HepG2 (cell line): ENCODE measurements around the gene CBFA2T2. TPM values are rescaled to one million over a fixed set of nuclear protein-coding genes. Genes with fewer than 3 reads are reported as not detected.

Experiments used
- CCDC6 ChIP-seq: sonication (generic); formaldehyde crosslinking; IDR thresholded peaks from 2 replicates; pipeline ENCODE4 v1.8.1; 2022; ENCODE audit warnings: mild to moderate bottlenecking, missing genetic modification reagents, moderate library complexity
- GABPB1 ChIP-seq: IDR thresholded peaks from 2 replicates; pipeline ENCODE4 v1.6.1; 2016; ENCODE audit warnings: mild to moderate bottlenecking, missing genetic modification reagents, moderate library complexity, missing compliant biosample characterization
- NFKB2 ChIP-seq: sonication (generic); formaldehyde crosslinking; IDR thresholded peaks from 2 replicates; pipeline ENCODE4 v1.4.0; 2020; ENCODE audit warnings: missing genetic modification reagents, borderline replicate concordance
- NR1H2 ChIP-seq: sonication (generic); formaldehyde crosslinking; IDR thresholded peaks from 2 replicates; pipeline ENCODE4 v1.8.1; 2022; ENCODE audit warnings: low read depth, missing genetic modification reagents, borderline replicate concordance
- NR2F1 ChIP-seq, 2 experiments: fragments of 450-650 bp in 1 of 2; formaldehyde crosslinking in 1 of 2; IDR thresholded peaks; 2 replicates each; pipeline versions ENCODE4 v1.5.0 to v1.6.1; 2016 to 2020; ENCODE audit warnings: mild to moderate bottlenecking in 1 of 2, missing compliant biosample characterization in 1 of 2, missing genetic modification reagents in 1 of 2, moderate library complexity in 1 of 2
- NR3C1 ChIP-seq: sonication (generic); formaldehyde crosslinking; IDR thresholded peaks from 2 replicates; pipeline ENCODE4 v1.4.0; 2020; ENCODE audit warnings: missing genetic modification reagents
- PITX1 ChIP-seq: sonication (generic); formaldehyde crosslinking; IDR thresholded peaks from 2 replicates; pipeline ENCODE4 v1.5.1; 2020; ENCODE audit warnings: mild to moderate bottlenecking, missing genetic modification reagents
- RFX3 ChIP-seq: IDR thresholded peaks from 2 replicates; pipeline ENCODE4 v1.6.1; 2016; ENCODE audit warnings: missing biosample characterization, missing genetic modification reagents
- RORA ChIP-seq: sonication (generic); formaldehyde crosslinking; IDR thresholded peaks from 2 replicates; pipeline ENCODE4 v1.5.0; 2020; ENCODE audit warnings: mild to moderate bottlenecking, missing genetic modification reagents, moderate library complexity
- SOX13 ChIP-seq, 3 experiments: fragments of 450-650 bp in 1 of 3; sonication (generic) in 1 of 3; formaldehyde crosslinking in 1 of 3; IDR thresholded peaks in 2 of 3; conservative IDR thresholded peaks in 1 of 3; 2 replicates each; pipeline versions ENCODE4 v1.5.0 to v1.6.1; 2016 to 2020; ENCODE audit warnings: antibody characterized with exemption in 1 of 3, mild to moderate bottlenecking in 1 of 3, missing compliant biosample characterization in 1 of 3, missing genetic modification reagents in 1 of 3, moderate library complexity in 1 of 3
- SP2 ChIP-seq: sonication (generic); formaldehyde crosslinking; IDR thresholded peaks from 2 replicates; pipeline ENCODE4 v1.5.1; 2020; ENCODE audit warnings: mild to moderate bottlenecking, missing genetic modification reagents
- SSRP1 ChIP-seq: IDR thresholded peaks from 2 replicates; pipeline ENCODE4 v1.6.1; 2016; ENCODE audit warnings: control low read depth
- SUZ12 ChIP-seq: fragments of 150-350 bp; IDR thresholded peaks from 2 replicates; pipeline ENCODE4 v1.6.1; 2014; ENCODE audit warnings: low read depth, low read length
- SYNCRIP ChIP-seq: fragments of 200-400 bp; formaldehyde crosslinking; IDR thresholded peaks from 2 replicates; pipeline ENCODE4 v1.6.1; 2018; ENCODE audit warnings: mild to moderate bottlenecking, low read depth, low read length; ENCODE audit not compliant: insufficient read depth
- ZNF121 ChIP-seq: sonication (generic); formaldehyde crosslinking; IDR thresholded peaks from 2 replicates; pipeline ENCODE4 v1.5.0; 2020; ENCODE audit warnings: mild to moderate bottlenecking, missing genetic modification reagents
- ZNF260 ChIP-seq: sonication (generic); formaldehyde crosslinking; IDR thresholded peaks from 2 replicates; pipeline ENCODE4 v1.4.0; 2020; ENCODE audit warnings: missing genetic modification reagents, low read depth, mild to moderate bottlenecking, borderline replicate concordance
- ZNF276 ChIP-seq: sonication (generic); formaldehyde crosslinking; IDR thresholded peaks from 2 replicates; pipeline ENCODE4 v1.4.0; 2020; ENCODE audit warnings: mild to moderate bottlenecking, low read depth, missing genetic modification reagents
- ZNF280D ChIP-seq: sonication (generic); formaldehyde crosslinking; IDR thresholded peaks from 2 replicates; pipeline ENCODE4 v1.5.1; 2020; ENCODE audit warnings: mild to moderate bottlenecking, missing genetic modification reagents
- ZNF3 ChIP-seq: IDR thresholded peaks from 2 replicates; pipeline ENCODE4 v1.7.0; 2017; ENCODE audit warnings: inconsistent platforms
- ZNF605 ChIP-seq: sonication (generic); formaldehyde crosslinking; IDR thresholded peaks from 2 replicates; pipeline ENCODE4 v1.8.0; 2022; ENCODE audit warnings: mild to moderate bottlenecking, missing genetic modification reagents
- polyA plus RNA-seq, 8 experiments: library from polyadenylated mRNA; depleted of rRNA in 3 of 8; stranded (reverse) in 7 of 8; unstranded in 1 of 8; fragments of >200 nt; fragmentation: Illumina TruSeq in 4 of 8; extraction: Trizol in 4 of 8; gene quantifications; 2 replicates each; pipeline versions ENCODE4 v1.2.1 to v1.2.3, GENCODE V29; 2011 to 2016; ENCODE audit warnings: low read depth in 4 of 8, missing spikeins in 1 of 8, mixed read lengths in 1 of 8; ENCODE audit not compliant: insufficient read depth in 1 of 8
- total RNA-seq, 5 experiments: library from RNA; depleted of rRNA; stranded (reverse); fragments of >200 nt; fragmentation: Illumina TruSeq; extraction: Trizol; gene quantifications; 2 replicates each; pipeline ENCODE4 v1.2.3, GENCODE V29; 2016; ENCODE audit warnings: low read depth in 1 of 5
- TF ChIP-seq, protein P1 (sequence below): sonication (generic); formaldehyde crosslinking; conservative IDR thresholded peaks from 2 replicates; pipeline ENCODE4 v1.4.0; 2020; ENCODE audit warnings: missing genetic modification reagents
- TF ChIP-seq, protein P2 (sequence below): sonication (generic); formaldehyde crosslinking; IDR thresholded peaks from 2 replicates; pipeline ENCODE4 v1.8.0; 2022; ENCODE audit warnings: mild to moderate bottlenecking, missing genetic modification reagents, moderate library complexity
- TF ChIP-seq, protein P3 (sequence below): sonication (generic); formaldehyde crosslinking; IDR thresholded peaks from 2 replicates; pipeline ENCODE4 v1.8.1; 2023; ENCODE audit warnings: missing genetic modification reagents, mild to moderate bottlenecking, borderline replicate concordance

CBFA2T2 gene
- total and polyA plus RNA-seq, 2 of the 13 experiments (the other 11 are each of a cell fraction or from before 2014, with no cell fraction given): 6.3 to 21.2 TPM

DNA sequence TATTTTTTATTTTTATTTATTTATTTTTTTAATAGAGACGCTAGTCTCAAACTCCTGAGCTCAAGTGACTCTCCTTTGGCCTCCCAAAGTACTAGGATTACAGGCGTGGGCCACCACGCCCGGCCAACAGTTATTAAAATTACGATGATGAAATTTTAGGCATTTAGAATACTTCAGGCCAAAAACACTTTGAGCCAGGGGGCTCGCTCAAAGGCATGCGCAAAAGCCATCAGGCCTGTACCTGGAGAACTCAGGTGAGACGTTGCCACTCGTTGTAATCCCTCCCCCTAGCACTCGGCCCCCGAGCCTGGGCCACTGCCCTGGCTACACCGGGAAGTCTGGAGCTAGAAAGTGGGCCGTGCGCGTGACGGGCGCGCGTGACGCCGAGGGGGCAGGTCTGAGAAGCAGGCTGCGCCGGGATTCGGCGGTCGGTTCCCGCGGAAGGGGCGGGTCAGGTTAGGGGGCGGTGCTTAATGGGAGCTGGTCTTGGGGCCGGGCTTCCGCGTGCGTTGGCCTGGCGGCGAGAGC, 337 bp upstream of the CBFA2T2 start (continued):
- TF ChIP-seq, protein P1, sequence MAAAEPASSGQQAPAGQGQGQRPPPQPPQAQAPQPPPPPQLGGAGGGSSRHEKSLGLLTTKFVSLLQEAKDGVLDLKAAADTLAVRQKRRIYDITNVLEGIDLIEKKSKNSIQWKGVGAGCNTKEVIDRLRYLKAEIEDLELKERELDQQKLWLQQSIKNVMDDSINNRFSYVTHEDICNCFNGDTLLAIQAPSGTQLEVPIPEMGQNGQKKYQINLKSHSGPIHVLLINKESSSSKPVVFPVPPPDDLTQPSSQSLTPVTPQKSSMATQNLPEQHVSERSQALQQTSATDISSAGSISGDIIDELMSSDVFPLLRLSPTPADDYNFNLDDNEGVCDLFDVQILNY (CRISPR knock-in tag): peak; percentile 78
- TF ChIP-seq NFKB2 (CRISPR knock-in tag) (peak; percentile 86; the same call in 1 of the 2 replicates), SP2 (CRISPR knock-in tag) (peak; percentile 70), NR2F1 (CRISPR knock-in tag; IDR thresholded peaks at IDR 0.05) (no peak), NR3C1 (CRISPR knock-in tag) (no peak), ZNF260 (CRISPR knock-in tag) (no peak), ZNF276 (CRISPR knock-in tag) (peak; percentile 95; the same call in 1 of the 2 replicates), NR1H2 (CRISPR knock-in tag) (no peak), ZNF3 (no peak), ZNF280D (no peak), SOX13 (IDR thresholded peaks at IDR 0.05) (no peak; the same call in 1 of the 2 replicates), SOX13 (CRISPR knock-in tag; conservative IDR thresholded peaks at IDR 0.05 in 1 of 2, IDR thresholded peaks at IDR 0.05 in 1 of 2) (peak in 1 of 2 experiments; percentile 76; a peak in 2 of 4 replicates), ZNF121 (peak; percentile 58; the same call in 1 of the 2 replicates), SYNCRIP (no peak), SUZ12 (no peak), CCDC6 (CRISPR knock-in tag) (peak; percentile 95), RORA (CRISPR knock-in tag) (no peak), SSRP1 (CRISPR knock-in tag) (no peak), GABPB1 (CRISPR knock-in tag) (peak; percentile 87), ZNF605 (CRISPR knock-in tag) (peak; percentile 92), PITX1 (peak; percentile 92), RFX3 (CRISPR knock-in tag) (no peak)
- TF ChIP-seq, protein P2, sequence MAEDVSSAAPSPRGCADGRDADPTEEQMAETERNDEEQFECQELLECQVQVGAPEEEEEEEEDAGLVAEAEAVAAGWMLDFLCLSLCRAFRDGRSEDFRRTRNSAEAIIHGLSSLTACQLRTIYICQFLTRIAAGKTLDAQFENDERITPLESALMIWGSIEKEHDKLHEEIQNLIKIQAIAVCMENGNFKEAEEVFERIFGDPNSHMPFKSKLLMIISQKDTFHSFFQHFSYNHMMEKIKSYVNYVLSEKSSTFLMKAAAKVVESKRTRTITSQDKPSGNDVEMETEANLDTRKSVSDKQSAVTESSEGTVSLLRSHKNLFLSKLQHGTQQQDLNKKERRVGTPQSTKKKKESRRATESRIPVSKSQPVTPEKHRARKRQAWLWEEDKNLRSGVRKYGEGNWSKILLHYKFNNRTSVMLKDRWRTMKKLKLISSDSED (CRISPR knock-in tag): no peak
- TF ChIP-seq, protein P3, sequence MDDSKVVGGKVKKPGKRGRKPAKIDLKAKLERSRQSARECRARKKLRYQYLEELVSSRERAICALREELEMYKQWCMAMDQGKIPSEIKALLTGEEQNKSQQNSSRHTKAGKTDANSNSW (CRISPR knock-in tag): peak; percentile 66
